GM12865 (cell line): ENCODE results near the gene BAHCC1.
A peak's percentile ranks its signal among the peaks of the same experiment; 100 is the strongest.

ENCODE experiments used
- DNase-seq: peaks from one replicate; pipeline ENCODE4 v3.0.0; 2010; ENCODE audit warnings: low read depth
- H3K4me3 ChIP-seq: 2 replicates; pipeline ENCODE4 v1.5.1; 2011; ENCODE audit warnings: mild to moderate bottlenecking, low read depth, low read length, control low read depth
- TF ChIP-seq, protein P1 (sequence below): IDR thresholded peaks from 2 replicates; pipeline ENCODE4 v1.5.1; 2011; ENCODE audit warnings: low read length, control low read depth, low read depth, inconsistent platforms; ENCODE audit not compliant: insufficient read depth; ENCODE audit errors: missing control alignments

The BAHCC1 gene

DNA sequence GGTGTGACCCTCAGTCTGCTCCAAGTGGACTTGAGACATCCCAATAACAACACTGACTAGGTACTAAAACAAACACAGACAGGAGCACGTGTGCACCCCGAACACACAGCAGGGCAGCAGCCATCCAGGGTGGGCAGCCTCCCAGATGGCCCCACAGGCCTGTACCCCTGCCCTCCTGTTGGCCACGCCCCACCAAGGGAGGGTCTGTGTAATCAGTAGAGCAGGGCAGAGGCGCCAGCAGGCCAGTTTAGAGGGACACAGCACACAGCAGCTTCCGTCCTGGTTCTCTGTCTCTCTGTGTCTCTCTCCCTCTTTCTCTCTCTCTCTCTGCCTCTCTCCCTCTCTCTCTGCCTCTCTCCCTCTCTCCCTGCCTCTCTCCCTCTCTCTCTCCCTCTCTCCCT, 95.9 kb downstream of the BAHCC1 start:
- TF ChIP-seq, protein P1, sequence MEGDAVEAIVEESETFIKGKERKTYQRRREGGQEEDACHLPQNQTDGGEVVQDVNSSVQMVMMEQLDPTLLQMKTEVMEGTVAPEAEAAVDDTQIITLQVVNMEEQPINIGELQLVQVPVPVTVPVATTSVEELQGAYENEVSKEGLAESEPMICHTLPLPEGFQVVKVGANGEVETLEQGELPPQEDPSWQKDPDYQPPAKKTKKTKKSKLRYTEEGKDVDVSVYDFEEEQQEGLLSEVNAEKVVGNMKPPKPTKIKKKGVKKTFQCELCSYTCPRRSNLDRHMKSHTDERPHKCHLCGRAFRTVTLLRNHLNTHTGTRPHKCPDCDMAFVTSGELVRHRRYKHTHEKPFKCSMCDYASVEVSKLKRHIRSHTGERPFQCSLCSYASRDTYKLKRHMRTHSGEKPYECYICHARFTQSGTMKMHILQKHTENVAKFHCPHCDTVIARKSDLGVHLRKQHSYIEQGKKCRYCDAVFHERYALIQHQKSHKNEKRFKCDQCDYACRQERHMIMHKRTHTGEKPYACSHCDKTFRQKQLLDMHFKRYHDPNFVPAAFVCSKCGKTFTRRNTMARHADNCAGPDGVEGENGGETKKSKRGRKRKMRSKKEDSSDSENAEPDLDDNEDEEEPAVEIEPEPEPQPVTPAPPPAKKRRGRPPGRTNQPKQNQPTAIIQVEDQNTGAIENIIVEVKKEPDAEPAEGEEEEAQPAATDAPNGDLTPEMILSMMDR = no peak
- no peak for DNase-seq
- H3K4me3 ChIP-seq = no peak overlapping the region

DNA sequence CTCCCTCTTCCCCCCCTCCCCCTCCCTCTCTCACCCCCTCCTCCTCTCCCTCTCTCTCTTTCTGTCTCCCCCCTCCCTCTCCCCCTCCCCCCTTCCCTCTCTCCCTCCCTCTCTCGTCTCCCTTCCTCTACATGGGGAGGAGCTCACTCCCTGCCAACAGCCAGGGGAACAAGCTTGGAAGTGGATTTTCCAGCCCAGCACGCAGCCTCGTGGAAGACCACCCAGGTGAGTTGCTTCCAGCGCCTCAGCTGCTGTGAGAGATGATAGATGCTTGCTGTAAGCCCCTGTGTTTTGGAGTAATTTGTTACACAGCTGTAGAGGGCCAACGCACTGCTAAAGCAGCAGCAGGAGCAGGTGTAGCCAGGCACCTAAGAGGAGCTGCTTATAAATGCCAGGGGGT, 96.5 kb downstream of the BAHCC1 start:
- H3K4me3 ChIP-seq = no peak overlapping the region
- TF ChIP-seq, protein P1 = no peak
- DNase-seq = no peak

DNA sequence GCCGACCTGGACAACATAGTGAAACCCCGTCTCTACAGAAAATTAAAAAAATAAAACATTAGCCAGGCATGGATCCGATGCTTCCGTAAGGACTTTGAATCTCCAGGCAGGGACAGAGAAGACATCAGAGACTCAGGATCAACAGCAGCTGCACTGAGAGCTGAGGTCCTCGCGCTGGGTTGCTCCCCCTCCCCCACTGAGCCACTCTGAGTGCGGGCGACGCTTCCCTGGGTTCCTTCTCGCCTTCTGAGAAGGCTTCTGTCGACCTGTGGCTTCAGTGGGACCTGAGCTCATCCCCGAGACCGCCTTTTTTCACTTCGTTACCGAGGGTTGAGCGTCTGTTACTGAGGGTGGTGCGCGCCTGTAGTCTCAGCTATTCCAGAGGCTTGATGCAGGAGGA, 96.9 kb downstream of the BAHCC1 start:
- H3K4me3 ChIP-seq = no peak overlapping the region
- TF ChIP-seq, protein P1 = no peak
- DNase-seq = no peak

DNA sequence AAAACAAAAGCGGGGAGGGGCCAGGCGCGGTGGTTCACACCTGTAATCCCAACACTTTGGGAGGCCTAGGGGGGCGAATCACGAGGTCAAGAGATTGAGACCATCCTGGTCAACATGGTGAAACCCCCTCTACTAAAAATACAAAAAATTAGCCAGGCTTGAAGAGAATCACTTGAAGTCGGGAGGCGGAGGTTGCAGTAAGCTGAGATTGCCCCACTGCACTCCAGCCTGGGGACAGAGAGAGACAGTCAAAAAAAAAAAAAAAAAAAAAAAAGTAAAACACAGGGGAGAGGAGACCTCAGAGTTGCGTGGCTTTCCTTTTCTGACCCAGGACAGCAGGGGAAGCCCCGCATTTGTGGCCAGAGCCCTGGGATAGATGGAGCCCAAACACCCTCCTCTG, 97.4 kb downstream of the BAHCC1 start:
- H3K4me3 ChIP-seq = no peak overlapping the region
- DNase-seq = no peak
- TF ChIP-seq, protein P1 = no peak

DNA sequence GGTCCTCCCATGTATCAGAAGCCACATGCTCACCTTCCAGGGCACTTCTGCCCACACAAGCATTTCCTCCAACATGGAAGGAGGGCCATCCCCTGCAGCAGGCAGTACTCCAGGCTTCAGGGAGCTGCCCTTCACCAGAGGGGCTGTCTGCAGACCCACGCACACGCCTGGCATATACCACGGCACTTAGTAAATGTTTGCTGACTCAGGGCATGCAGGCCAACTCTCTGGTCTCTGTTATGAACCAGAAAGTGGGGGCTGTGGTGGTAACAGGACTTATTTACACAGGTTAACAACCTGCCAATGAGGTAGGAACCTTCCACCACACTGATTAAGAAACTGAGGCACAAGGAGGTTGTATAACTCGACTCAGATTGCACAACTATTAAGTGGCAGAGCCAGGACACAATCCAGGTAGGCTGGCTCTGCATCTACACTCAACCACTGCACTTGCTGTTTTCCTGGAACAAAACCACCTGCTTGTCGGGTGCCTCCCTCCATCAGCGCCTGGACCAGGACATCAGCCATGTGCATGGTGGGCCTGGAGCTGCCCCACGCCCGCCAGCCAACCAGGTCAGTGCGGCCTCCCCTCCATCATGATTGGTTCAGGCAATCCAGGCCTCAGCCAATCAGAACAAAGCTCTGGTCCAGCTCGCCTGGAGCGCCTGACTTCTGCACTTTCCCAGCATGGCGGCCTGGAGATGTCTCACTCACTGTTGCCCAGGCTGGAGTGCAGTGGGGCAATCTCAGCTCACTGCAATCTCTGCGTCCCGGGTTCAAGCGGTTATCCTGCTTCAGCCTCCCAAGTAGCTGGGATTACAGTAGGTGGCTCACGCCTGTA, 98.2 kb downstream of the BAHCC1 start:
- no peak overlapping the region for H3K4me3 ChIP-seq
- TF ChIP-seq, protein P1 = no peak
- no peak for DNase-seq

DNA sequence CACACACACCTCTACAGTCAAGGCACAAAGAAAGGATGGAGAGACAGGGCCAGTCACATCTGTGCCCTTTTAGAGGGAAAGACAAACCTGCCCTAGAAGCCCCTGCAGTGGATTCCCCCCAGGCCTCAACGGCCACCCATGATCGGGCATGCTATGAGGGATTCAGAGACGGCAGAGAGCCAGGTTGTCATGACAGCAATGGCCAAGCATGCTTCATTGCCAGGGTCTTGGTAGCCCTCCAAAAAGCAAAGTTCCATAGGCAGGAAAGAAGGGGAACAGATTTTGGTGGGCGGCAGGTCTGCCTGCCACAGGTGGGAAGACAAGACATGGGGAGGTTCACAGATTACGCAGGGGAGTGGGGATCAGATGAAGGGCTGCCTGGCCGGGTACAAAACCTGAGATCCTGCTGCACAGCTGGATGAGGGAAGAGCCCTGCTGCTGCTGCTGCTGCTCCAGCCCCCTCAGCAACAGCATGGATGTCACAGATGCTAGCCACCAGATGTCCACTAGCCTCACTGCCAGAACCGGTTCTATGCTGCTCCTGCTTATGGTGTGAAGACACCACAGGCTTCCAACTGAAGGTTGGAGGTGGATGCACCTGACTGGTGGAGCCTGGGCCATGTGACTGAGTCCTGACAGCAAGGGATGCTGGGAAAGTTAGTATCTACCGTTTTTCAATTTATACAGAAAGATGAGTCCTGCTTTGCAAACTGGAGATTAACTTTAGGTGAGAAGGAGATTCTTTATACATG, 99.5 kb downstream of the BAHCC1 start:
- DNase-seq = peak; percentile 39
- TF ChIP-seq, protein P1 = no peak
- no peak overlapping the region for H3K4me3 ChIP-seq
